Measurements from ENCODE around the gene PPP1R9B.

PPP1R9B gene

GRCh38 chr17:50162466-50163254, 12.2 kb upstream of the PPP1R9B start:
- Histone ChIP-seq H3K27me3 (replicated peaks; ENCODE audit: control insufficient read depth, insufficient read depth, low read length) (no peaks in the 10 kb centered on the region), H3K4me3 (replicated peaks; ENCODE audit: low read depth, low read length) (no peak overlapping the region), H3K36me3 (ENCODE audit: control insufficient read depth, insufficient read depth, low read length) (no peaks in the 10 kb centered on the region)
- no peak for TF ChIP-seq CTCF (IDR thresholded peaks at IDR 0.05; ENCODE audit: insufficient read depth, low read length, poor library complexity, severe bottlenecking)
- DNase-seq (ENCODE audit: extremely low read depth, insufficient read length) = no peak

GRCh38 chr17:50161911-50162288, 11.4 kb upstream of the PPP1R9B start:
- H3K36me3 ChIP-seq (ENCODE audit: control insufficient read depth, insufficient read depth, low read length) = no peaks in the 10 kb centered on the region
- peak overlapping the region; percentile 30 for H3K4me3 ChIP-seq (replicated peaks; ENCODE audit: low read depth, low read length)
- no peak for DNase-seq (ENCODE audit: extremely low read depth, insufficient read length)
- TF ChIP-seq CTCF (IDR thresholded peaks at IDR 0.05; ENCODE audit: insufficient read depth, low read length, poor library complexity, severe bottlenecking) = no peak
- H3K27me3 ChIP-seq (replicated peaks; ENCODE audit: control insufficient read depth, insufficient read depth, low read length) = no peaks in the 10 kb centered on the region

- Histone ChIP-seq H3K36me3 (ENCODE audit: control insufficient read depth, insufficient read depth, low read length) (no peaks in the 10 kb centered on the region), H3K27me3 (replicated peaks; ENCODE audit: control insufficient read depth, insufficient read depth, low read length) (no peaks in the 10 kb centered on the region), H3K4me3 (replicated peaks; ENCODE audit: low read depth, low read length) (peak overlapping the region; percentile 75)
- TF ChIP-seq CTCF (IDR thresholded peaks at IDR 0.05; ENCODE audit: insufficient read depth, low read length, poor library complexity, severe bottlenecking) = peak; percentile 91
- DNase-seq (ENCODE audit: extremely low read depth, insufficient read length) = peak; percentile 94
Observed at GRCh38 chr17:50161023-50161910, 10.8 kb upstream of the PPP1R9B start.

- Histone ChIP-seq H3K36me3 (ENCODE audit: control insufficient read depth, insufficient read depth, low read length) (no peaks in the 10 kb centered on the region), H3K4me3 (replicated peaks; ENCODE audit: low read depth, low read length) (no peak overlapping the region), H3K27me3 (replicated peaks; ENCODE audit: control insufficient read depth, insufficient read depth, low read length) (no peaks in the 10 kb centered on the region)
- no peak for DNase-seq (ENCODE audit: extremely low read depth, insufficient read length)
- TF ChIP-seq CTCF (IDR thresholded peaks at IDR 0.05; ENCODE audit: insufficient read depth, low read length, poor library complexity, severe bottlenecking) = no peak
Observed at GRCh38 chr17:50157891-50158290, 7.4 kb upstream of the PPP1R9B start.

- TF ChIP-seq CTCF (IDR thresholded peaks at IDR 0.05; ENCODE audit: insufficient read depth, low read length, poor library complexity, severe bottlenecking) = no peak
- H3K27me3 ChIP-seq (replicated peaks; ENCODE audit: control insufficient read depth, insufficient read depth, low read length) = no peaks in the 10 kb centered on the region
- H3K36me3 ChIP-seq (ENCODE audit: control insufficient read depth, insufficient read depth, low read length) = no peaks in the 10 kb centered on the region
- no peak for DNase-seq (ENCODE audit: extremely low read depth, insufficient read length)
- no peak overlapping the region for H3K4me3 ChIP-seq (replicated peaks; ENCODE audit: low read depth, low read length)
Observed at GRCh38 chr17:50155115-50155819, 4.8 kb upstream of the PPP1R9B start.
